Mucosa of descending colon (tissue), 3 donors: ENCODE measurements around the gene SNX32. TPM values are rescaled to one million over a fixed set of nuclear protein-coding genes. Genes with fewer than 3 reads are reported as not detected.

Experiments used
- ATAC-seq: fragments of 200-7000 bp; cut with Tn5 transposase; one replicate; pipeline ENCODE4 v1.9.1; 2020; ENCODE audit warnings: mild to moderate bottlenecking, moderate library complexity
- DNase-seq, 3 donors: peaks; one replicate each; pipeline ENCODE4 v3.0.0-alpha.2; 2020
- H3K36me3 ChIP-seq: fragments of 200-600 bp; one replicate; pipeline ENCODE4 v1.8.0; 2021; ENCODE audit warnings: low read depth, mild to moderate bottlenecking
- H3K4me1 ChIP-seq: fragments of 200-600 bp; one replicate; pipeline ENCODE4 v1.8.0; 2021; ENCODE audit warnings: low read depth, mild to moderate bottlenecking
- H3K4me3 ChIP-seq: fragments of 200-600 bp; one replicate; pipeline ENCODE4 v1.8.0; 2021; ENCODE audit warnings: mild to moderate bottlenecking
- H3K9me3 ChIP-seq: fragments of 200-600 bp; one replicate; pipeline ENCODE4 v1.8.0; 2021; ENCODE audit warnings: mild to moderate bottlenecking
- intact Hi-C, 2 donors: fragments of 100-400 bp; cut with DNase I in 1 of 2; cut with micrococcal nuclease in 1 of 2; formaldehyde crosslinking; loops; one replicate each; pipeline versions ENCODE4 v1.11.0 to v1.11.1; 2022; cut with DNase I, micrococcal nuclease
- total RNA-seq, 3 donors: library from RNA; stranded (reverse); fragmentation: NEBNext Ultra II Directional in 2 of 3; extraction: Animal tissue kit (Norgen Biotek cat#: 25700) in 2 of 3; gene quantifications; one replicate each; pipeline versions ENCODE4 v1.2.1 to v1.2.4, GENCODE V29; 2021 to 2023
- TF ChIP-seq, protein P1 (sequence below): fragments of 200-600 bp; IDR thresholded peaks from one replicate; pipeline ENCODE4 v1.8.0; 2022; ENCODE audit warnings: antibody characterized with exemption, mild to moderate bottlenecking
- donor health status: DM: no; HTN: no; CAD: no; lungs with moderate emphysema.
- donor health status: DM: no; HTN: no; CAD: no.
- donor health status: DM: no; HTN: yes; CAD: no.

The SNX32 gene
- total RNA-seq, 3 donors from 2014 or later: 1.1 to 9.4 (median 1.4) TPM

DNA sequence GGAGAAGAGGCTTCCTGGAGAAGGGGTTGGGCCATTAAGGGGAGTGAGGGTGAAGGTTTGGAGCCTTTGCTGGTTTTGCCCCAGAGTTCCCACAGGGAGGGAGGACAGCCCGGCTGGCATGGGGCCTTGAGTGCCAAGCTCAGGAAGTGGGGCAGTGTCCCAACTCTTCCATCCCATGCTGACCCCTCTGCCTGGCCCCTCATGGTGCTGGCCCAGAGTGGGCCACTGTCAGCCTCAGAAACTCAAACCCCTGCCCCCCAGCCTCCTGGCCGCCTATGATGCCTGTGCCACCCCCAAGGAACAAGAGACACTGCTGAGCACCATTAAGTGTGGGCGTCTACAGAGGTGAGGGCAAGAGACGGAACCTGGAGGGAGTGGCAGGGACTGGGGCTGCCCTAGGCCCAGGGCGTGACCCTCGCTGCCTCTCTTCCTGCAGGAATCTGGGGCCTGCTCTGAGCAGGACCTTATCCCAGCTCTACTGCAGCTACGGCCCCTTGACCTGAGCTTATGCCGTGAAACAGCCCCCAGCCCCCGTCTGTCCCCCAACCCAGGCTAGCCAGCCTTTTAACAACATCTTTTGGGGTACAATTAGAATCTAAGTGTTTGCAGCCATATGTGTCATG, 31.9 kb downstream of the SNX32 start:
- DNase-seq (peak in 2 of 3 donors; percentile 14 to 40), ATAC-seq (no peak)
- intact Hi-C loops: no loop called here
- TF ChIP-seq, protein P1, sequence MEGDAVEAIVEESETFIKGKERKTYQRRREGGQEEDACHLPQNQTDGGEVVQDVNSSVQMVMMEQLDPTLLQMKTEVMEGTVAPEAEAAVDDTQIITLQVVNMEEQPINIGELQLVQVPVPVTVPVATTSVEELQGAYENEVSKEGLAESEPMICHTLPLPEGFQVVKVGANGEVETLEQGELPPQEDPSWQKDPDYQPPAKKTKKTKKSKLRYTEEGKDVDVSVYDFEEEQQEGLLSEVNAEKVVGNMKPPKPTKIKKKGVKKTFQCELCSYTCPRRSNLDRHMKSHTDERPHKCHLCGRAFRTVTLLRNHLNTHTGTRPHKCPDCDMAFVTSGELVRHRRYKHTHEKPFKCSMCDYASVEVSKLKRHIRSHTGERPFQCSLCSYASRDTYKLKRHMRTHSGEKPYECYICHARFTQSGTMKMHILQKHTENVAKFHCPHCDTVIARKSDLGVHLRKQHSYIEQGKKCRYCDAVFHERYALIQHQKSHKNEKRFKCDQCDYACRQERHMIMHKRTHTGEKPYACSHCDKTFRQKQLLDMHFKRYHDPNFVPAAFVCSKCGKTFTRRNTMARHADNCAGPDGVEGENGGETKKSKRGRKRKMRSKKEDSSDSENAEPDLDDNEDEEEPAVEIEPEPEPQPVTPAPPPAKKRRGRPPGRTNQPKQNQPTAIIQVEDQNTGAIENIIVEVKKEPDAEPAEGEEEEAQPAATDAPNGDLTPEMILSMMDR: no peak
- peaks cover 11% of the 10 kb centered on the region for H3K4me1 ChIP-seq
- H3K9me3 ChIP-seq: no peaks in the 10 kb centered on the region
- peaks cover 4% of the 10 kb centered on the region for H3K36me3 ChIP-seq
- H3K4me3 ChIP-seq: no peak overlapping the region

DNA sequence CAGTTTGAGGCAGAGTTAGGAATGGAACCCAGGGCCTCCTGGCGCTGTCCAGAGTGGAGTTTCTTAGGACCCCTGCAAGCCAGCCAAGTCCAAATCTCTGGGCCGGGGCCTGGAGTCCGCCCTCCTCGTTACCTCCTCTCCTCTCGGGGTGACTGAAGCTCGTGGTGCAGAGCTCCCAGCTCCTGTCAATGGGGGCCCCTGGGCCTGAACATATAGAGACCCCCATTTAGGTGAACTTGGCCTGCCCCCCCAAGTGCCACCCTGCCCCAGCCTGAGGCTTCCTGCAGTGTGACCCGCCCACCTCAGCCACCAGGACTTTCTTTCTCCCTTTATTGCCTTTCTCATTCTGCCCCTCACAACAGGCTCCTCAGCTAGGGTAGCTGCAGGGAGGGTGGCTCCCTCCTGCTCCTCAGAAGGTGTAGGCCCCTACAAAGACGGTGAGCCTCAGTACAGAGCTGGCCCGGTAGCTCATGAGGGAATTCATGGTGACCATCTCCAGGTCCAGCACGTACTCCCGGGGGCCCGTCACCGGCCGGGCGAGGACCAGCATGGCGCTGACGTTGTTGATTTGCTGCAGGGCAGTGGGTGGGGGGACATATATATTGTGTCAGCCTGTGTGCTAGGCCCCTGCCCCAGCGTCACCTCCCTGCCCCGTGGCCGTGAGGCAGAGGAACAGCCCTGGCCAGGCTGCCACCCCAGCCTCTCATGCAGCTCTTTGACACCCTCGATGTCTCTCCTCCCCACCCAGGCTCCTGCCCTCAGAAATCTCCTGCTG, 32.9 kb downstream of the SNX32 start:
- DNase-seq: peak in 2 of 3 donors; percentile 24 to 52
- no peak overlapping the region for H3K4me3 ChIP-seq
- H3K4me1 ChIP-seq: peaks cover 3% of the 10 kb centered on the region
- no peaks in the 10 kb centered on the region for H3K9me3 ChIP-seq
- TF ChIP-seq, protein P1: no peak
- intact Hi-C loops: no loop called here
- no peak for ATAC-seq
- H3K36me3 ChIP-seq: peaks cover 4% of the 10 kb centered on the region

DNA sequence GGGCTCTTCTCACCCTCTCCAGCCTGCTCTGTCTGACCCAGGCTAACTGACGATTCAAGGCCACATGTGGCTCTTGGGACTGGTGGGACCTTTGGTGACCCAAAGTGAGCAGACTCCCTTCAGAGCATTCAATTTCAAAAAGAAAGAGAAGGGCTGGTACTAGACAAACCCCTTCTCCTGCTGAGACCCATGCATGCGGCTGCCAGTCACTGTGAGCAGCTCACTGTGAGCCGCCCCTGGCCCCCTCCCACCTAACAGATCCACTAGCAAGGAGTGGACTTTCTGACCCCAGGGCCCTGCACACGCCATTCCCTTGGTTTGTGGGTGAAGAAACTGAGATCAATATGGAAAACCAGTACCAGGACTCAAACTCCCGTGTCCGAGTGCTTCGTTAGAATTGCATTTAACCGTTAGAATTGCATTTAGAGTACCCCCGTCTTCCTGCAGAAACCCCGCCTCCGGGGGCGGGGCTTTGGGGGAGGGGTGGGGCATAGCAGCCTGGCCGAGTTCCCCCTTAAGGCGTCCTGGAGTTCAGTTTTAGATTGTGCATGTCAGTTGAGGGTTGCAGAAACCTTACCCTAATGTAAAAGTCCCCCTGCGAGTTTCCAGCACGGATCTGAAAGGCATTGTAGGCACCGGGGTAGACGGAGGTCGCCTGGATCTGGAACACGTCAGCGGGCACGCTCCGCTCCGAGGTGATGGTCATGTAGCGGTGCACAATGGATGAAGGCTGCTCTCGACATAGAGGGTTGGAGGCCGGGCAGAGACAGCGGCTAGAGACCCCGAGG, 33.7 kb downstream of the SNX32 start:
- ATAC-seq: no peak
- peak in 1 of 3 donors; percentile 51 for DNase-seq
- H3K4me3 ChIP-seq: no peak overlapping the region
- H3K36me3 ChIP-seq: peaks cover 4% of the 10 kb centered on the region
- intact Hi-C loops: no loop called here
- H3K9me3 ChIP-seq: no peaks in the 10 kb centered on the region
- TF ChIP-seq, protein P1: no peak
- H3K4me1 ChIP-seq: no peaks in the 10 kb centered on the region

DNA sequence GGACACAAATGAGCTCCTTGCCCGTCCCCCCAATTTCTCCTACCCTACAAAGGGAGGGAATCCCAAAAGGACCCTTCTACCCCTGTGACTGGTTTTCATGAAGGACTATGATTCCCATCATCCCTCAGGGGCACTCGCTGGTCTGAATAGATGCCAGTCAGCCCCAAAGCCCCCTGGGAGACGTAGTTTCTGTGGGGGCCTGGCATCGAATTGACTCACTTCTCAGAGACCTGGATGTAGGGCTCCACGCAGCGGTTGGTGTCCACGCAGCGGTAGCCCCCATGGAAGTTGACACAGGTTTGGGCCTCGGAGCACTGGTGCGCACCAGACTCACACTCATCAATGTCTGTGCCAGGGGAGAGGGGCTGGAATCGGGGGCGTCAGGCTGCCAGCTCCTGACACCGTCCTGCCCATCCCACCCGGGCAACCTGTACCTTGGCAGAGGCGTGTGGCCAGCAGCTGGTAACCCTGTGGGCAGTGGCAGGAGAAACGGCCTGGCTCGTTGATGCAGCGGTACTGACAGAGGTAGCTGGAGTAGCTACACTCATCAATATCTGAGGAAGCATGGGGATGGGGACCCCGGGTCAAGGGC, 34.4 kb downstream of the SNX32 start:
- peak in 1 of 3 donors; percentile 51 for DNase-seq

DNA sequence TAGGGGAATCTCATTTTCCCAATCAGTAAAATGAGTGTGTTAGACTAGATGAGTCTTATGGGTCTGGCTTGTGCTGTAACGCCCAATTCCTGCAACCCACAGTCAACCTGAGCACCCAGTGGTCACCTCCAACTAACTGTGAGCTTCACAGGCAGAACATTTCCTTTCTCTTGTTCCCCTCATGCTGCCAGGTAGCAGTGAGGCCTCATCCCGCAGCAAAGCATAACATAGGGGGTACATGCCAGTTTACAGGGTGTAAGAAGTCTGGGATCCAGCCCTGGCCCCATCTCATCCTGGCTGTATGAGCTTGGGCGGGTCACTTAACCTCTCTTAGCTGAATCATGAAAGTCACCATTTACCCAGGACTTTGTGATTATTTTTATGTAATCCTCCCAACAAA, 35.1 kb downstream of the SNX32 start:
- H3K36me3 ChIP-seq: peaks cover 4% of the 10 kb centered on the region
- H3K9me3 ChIP-seq: no peaks in the 10 kb centered on the region
- TF ChIP-seq, protein P1: no peak
- peaks cover 7% of the 10 kb centered on the region for H3K4me1 ChIP-seq
- H3K4me3 ChIP-seq: no peak overlapping the region
- DNase-seq (no peak), ATAC-seq (no peak)
- intact Hi-C loops: no loop called here

More for the DNA sequence above, 34.4 kb downstream of the SNX32 start:
- Histone ChIP-seq H3K36me3 (peaks cover 4% of the 10 kb centered on the region), H3K4me1 (peaks cover 4% of the 10 kb centered on the region), H3K9me3 (no peaks in the 10 kb centered on the region), H3K4me3 (no peak overlapping the region)
- ATAC-seq: no peak
- TF ChIP-seq, protein P1: no peak
- intact Hi-C loops: no loop called here
